GM18858 (cell line): Measurements from ENCODE around the gene KRTAP5-4.
A peak's percentile ranks its signal among the peaks of the same experiment; 100 is the strongest.
"Not testable (repeated sequence)": the region's sequence is repeated elsewhere in the genome, so short reads cannot be mapped to it uniquely, and the experiment has no call there.

ENCODE experiments used
- ATAC-seq: cut with Tn5 transposase; IDR thresholded peaks from one replicate; pipeline ENCODE4 v1.9.1; 2021; ENCODE audit not compliant: unreplicated experiment

Gene KRTAP5-4

DNA sequence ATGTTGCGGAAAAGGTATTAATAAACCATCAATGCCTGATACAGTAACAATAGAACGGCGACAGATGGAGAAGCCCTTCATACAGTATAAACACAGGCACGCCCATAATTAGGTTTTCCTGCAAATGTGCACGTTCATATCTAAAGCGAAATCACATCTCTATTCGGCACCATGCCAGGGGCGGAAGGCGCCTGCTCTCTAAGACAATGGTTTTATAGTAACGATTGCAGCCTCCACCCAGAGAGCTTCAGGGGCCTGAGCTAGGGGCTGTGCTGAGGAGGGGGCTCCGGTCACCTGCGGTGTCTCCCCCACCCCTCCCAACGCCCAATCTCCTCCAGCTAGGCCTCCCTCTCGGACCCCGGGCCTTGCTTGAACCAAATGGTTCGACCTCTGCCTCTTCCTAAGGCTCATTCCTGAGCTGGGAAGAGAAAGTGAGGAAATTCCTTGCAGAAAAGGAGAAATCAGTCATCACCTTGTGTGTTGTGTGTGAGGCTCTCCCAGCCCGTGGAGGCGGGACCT lies 17.2 kb upstream of the KRTAP5-4 start:
- no peak for ATAC-seq

DNA sequence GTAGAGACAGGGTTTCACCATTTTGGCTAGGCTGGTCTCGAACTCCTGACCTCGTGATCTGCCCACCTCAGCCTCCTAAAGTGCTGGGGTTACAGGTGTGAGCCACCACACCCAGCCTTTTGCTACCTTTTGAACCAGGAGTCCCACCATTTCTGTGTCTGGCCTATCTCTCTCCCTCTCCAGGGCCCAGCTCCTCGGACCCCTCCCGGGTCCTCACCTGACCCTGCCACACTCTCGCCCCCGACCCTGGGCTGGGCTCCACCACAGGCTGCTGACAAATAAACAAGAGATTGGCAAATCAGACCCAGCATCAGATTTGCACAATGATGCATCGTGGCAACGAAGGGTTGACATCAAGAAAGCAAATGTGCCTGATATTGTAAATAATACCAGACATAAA lies 16.4 kb upstream of the KRTAP5-4 start:
- ATAC-seq: no peak

DNA sequence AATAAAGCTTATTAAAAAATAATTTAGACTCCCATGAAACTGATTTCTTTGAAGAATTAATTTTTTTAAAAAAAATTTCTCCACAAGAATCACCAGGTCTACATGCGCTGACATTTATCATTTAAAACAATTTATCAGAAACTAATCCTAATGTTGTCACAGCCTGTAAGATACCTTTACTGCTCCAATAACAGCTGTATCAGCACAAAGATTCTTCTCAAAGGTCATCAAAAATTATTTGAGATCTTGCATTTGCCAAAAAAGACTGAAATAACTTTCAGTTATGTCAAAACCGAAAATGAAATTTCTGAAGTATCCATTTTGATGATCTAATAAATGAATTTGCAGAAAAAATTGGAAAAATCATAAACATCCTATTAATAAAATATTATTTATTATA lies 15.7 kb upstream of the KRTAP5-4 start:
- no peak for ATAC-seq

DNA sequence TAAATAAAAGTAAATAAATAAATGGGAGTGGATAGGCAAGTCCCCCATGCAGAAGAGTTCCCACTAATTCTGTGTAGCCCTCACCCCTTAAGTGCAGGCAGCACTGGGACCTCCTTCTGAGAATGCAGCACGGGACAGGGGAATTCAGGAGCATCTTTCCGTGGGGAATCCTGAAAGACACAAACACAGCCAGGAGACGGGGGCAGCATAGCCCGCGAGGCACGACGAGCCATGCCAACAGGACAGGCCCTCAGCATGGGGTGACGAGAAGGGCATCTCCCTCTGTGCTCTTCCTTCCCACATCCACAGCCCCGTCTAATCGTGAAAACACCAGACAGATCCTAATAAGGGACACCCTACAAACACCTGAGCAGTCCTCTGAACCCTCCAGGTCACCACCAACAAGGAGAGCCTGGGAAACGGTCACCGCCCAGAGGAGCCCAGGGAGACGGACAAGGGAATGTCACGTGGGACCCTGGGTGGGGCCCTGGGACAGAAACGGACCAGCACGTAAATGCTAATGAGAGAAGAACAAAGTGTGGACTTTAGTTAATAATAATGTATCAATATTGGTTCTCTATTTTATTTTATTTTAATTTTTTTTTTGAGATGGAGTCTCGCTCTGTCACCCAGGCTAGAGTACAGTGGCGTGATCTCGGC lies 14.5 kb upstream of the KRTAP5-4 start:
- ATAC-seq: no peak

DNA sequence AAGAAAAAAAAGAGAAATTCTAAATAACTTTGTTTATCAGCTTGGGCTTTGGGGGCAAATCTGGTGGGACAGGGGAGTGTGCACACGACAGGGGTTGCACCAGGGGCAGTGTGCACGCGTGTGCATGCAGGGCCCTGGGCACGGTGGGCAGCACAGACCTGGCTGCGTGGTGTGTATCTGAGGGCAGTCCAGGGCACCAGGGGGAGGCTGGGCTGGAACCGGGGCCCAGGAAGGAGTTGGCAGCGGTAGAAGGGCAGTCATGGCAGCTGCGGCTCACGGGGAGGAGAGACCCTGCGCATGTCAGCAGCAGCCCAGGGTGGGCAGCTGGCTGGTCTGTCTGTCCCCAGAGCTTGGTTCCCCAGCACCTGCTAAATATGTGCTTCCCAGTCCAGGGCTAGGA lies 11.9 kb upstream of the KRTAP5-4 start:
- no peak for ATAC-seq

DNA sequence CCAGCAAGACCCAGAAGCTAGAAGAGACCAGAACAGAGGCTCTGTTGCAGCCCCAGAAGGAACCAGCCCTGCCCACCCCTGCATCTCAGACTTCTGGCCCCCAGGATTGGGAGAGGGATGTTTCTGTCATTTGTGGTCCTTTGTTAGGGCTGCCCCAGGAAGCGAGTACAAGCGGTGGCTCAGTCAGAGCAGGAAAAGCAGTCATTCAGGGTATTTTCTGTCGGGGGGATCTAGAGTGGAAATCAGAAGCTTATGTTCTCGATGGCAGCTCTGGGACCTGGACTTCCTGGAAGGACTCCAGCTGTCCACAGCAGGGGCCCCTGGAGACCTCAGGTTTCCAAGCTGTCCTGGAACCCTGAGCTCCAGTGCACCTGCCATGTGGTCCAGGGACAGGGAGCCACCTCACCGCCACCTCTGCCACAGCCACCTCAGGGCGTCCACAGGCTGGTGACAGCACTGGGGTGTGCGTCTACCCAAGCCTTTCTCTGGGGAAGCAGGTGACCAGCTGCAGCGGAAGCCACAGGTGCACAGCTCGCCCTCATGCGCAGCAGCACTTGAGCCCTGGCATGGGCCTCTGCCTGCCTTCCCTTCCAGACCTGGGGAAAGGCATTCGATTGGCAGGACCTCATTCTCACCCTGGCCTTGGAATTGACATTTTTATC lies 10.2 kb upstream of the KRTAP5-4 start:
- no peak for ATAC-seq

DNA sequence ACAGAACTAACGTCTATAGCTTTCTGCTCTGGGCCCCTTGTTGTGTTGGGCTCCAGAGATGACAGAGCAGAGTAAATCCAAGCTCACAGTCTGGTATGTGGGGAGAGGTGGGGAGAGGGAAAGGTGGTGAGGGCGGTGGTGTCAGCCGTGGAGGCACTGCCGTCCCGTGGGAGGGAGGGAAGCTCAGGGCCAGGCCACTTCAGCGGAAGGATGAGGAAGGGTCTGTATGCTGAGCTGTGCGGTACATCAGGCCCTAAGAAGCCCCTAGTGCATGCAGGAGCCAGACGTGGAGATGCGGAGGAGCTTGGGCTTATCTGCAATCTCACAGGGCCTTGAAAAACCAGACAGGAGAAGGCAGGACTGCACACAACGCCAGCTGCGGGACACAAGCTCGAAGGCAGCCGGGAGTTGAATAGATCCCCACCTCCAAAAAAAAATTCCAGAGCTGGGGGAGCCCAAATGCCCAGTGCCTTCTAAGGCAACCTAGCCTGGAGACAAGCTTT lies 9.2 kb upstream of the KRTAP5-4 start:
- ATAC-seq: no peak

DNA sequence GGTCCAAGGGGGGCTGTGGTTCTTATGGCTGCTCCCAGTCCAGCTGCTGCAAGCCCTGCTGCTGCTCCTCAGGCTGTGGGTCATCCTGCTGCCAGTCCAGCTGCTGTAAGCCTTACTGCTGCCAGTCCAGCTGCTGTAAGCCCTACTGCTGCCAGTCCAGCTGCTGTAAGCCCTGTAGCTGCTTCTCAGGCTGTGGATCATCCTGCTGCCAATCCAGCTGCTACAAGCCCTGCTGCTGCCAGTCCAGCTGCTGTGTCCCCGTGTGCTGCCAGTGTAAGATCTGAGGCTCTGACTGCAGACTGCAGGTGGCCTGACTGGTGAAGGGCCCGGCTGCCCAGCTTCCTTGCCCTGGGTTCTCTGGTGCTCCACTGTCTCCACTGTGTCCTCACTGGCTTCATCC lies 8.3 kb upstream of the KRTAP5-4 start:
- no peak for ATAC-seq

DNA sequence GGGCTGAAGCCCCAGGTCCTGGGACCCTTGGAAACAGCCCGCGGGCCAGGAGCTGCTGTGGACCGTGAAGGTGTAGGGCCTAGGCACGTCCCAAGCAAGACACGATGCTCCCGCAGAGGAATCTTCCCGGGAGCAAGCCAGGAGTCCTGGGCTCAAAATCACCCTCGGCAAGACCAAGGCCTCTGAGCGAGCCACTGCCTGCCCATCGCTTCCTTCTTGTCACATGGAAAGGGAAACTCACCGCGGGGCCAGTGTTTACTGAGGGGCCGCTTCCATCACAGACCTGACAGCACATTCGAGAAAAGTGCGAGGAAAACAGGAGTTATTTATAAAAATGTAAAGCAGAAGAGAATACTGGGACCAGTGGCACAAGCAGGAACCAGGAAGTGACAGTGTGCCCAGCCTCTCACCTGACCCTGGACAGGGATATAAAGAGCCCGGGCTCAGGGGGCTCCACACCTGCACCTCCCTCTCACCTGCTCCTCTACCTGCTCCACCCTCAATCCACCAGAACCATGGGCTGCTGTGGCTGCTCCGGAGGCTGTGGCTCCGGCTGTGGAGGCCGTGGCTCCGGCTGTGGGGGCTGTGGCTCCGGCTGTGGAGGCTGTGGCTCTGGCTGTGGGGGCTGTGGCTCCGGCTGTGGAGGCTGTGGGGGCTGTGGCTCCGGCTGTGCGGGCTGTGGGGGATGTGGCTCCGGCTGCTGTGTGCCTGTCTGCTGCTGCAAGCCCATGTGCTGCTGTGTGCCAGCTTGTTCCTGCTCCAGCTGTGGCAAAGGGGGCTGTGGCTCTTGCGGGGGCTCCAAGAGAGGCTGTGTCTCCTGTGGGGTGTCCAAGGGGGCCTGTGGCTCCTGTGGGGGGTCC lies 7.6 kb upstream of the KRTAP5-4 start, which contains the start of gene KRTAP5-5:
Gene KRTAP5-5 (plus strand): TSS at position 450 of the 860 bp plus-strand sequence. CDS start 66 bp downstream, at position 516.
- no peak for ATAC-seq

DNA sequence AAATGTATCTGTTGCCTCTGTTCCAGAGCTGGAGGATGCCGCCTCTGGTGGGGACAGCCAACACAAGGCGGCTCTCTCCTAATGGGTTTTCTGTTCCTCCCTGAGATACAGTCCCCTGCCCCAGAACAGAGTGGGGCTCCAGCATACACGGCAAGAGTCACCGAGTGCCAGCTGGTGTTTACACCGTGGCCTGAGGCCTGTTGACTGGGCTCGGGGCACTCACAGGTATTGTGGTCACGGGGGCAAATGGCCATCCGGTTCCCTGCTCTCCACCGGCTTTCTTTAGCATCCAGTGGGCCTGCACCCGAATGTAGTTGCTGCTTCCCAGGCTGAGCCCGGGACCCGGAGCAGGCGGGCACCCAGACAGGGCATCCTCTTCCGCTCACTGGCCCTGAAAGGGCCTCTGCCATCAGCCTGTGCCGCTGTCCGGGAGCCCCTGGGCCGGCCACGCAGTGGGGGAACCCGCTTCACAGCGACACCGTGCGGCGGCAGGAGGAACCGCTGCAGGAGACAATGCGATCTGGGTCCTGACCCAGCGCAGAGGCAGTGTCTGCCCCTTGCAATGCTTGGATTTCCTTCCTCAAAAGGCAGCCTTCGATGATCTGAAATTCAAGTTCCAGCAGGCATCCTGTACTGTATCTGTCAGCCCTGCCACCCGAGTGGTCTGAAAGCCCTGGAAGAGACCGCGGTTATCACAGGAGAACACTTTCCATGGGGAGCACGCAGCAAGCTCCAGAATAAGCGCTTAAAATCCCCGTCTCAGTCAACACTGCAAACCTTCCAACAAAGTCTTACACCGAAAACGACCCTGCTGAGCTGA lies 6.8 kb upstream of the KRTAP5-4 start:
- no peak for ATAC-seq

DNA sequence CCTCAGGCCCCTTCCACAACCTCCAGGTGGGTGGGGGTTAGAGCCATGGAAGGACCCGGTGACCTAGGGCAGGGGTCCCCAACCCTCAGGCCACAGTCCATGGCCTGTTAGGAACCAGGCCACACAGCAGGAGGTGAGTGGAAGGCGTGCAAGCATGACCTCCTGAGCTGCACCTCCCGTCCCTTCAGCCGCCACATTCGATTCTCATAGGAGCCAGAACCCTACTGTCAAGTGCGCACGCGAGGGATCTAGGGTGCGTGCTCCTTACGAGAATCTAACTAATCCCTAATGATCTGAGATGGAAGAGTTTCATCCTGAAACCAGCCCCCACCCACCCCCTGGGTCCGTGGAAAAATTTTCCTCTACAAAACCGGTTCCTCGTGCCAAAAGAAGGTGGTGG lies 3.6 kb upstream of the KRTAP5-4 start:
- ATAC-seq: no peak

DNA sequence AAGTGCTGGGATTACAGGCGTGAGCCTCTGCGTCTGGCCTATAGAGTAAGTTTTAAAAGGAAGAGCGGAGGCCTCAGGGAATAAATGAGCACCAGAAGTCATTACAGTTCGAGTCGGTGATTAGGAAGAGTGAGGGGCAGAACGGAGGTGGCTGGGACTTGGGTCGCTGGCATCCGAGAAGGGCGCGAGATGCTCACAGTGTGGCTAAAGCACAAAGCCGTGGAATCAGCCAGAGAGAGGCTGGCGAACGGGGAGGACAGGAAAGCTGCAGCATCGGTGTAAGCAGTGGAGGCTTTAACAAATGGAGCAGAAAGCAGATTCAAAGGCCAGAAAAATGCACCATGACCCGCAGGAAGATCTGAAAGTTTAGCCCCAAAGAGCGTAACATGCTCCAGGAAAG lies 2.7 kb upstream of the KRTAP5-4 start:
- no peak for ATAC-seq

DNA sequence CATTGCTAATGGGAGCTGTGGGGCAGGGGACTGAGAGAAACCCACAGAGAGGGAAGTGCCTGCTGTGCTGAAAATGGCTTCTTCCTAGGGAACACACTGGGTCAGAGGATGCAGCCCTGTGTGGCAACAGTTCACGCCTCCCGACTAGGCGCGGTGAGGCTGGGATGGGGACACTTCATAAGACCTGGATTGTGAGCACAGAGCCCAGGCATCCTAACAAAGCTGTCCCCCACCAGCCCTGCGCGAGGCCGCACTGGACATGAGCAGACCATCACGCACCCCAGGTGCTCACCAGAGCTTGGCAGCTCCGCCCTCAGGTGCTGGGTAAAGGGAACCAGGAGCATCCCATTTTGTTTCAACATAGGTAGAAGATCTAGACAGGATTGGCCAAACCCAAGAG lies 1.8 kb upstream of the KRTAP5-4 start:
- ATAC-seq: no peak

DNA sequence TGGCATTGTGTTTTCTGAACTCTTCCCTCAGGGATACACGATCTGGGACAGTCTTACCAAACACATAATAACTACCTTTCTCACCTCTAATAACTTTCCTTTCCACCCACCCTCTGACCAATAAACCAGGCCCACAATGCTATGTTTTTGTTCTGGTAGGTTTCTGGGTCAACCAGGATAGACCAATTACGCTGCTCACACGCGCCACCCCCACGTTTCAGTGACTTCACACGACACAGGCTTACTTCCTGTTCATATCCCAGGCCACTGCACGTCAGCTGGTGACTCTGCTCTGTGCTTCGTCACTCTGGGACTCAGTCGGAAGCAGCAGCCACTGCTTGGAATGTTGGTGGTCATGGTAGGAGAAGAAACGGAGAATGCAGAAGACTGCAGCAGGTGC lies 2.5 kb downstream of the KRTAP5-4 start:
- no peak for ATAC-seq

DNA sequence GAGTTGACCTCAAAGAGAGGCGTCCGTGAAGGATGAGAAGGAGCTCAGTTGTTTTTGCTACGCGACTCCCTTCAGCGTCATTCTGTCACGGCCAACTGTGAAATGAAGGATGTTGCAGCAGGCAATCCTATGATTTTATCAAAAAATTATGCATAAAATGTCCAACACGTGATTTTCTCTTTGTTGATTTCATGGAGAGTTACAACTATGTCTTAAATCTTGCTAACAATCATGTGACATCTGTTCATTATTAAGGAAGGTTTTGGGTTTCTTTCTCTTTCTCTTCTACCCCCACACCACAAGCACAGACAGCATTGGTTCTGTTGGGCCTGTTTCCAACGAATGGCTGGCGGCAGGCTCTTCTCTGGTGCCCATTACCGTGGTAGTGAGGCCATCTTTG lies 3.7 kb downstream of the KRTAP5-4 start:
- no peak for ATAC-seq

DNA sequence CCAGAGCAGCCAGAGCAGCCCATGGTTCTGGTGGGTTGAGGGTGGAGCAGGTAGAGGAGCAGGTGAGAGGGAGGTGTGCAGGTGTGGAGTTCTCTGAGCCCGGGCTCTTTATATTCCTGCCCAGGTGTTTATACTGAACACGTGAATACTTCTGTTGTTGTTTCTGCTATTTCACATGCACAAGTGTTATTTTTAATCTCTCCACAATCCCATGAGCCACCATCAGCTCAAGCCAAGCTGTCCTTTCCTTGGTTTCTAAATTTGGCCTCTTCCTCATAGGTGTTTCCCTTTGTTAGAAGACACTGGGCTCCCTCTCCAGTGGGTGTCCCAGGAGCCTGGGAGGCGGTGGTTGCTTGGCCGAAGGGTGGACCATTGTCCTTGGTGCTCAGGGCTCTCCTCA lies 13.6 kb downstream of the KRTAP5-4 start, which contains the start of gene KRTAP5-3:
Gene KRTAP5-3 (minus strand): TSS at position 101 of the 400 bp plus-strand sequence. CDS start 78 bp downstream, at position 23.
- no peak for ATAC-seq

DNA sequence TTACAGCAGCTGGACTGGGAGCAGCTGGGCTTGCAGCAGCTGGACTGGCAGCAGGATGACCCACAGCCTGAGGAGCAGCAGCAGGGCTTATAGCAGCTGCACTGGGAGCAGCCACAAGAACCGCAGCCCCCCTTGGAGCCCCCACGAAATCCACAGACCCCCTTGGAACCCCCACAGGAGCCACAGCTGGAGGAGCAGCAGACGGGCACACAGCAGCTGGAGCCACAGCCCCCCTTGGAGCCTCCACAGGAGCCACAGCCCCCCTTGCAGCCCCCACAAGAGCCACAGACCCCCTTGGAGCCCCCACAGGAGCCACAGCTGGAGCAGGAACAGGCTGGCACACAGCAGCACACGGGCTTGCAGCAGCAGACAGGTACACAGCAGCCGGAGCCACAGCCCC lies 14.0 kb downstream of the KRTAP5-4 start:
- not testable (repeated sequence) for ATAC-seq

DNA sequence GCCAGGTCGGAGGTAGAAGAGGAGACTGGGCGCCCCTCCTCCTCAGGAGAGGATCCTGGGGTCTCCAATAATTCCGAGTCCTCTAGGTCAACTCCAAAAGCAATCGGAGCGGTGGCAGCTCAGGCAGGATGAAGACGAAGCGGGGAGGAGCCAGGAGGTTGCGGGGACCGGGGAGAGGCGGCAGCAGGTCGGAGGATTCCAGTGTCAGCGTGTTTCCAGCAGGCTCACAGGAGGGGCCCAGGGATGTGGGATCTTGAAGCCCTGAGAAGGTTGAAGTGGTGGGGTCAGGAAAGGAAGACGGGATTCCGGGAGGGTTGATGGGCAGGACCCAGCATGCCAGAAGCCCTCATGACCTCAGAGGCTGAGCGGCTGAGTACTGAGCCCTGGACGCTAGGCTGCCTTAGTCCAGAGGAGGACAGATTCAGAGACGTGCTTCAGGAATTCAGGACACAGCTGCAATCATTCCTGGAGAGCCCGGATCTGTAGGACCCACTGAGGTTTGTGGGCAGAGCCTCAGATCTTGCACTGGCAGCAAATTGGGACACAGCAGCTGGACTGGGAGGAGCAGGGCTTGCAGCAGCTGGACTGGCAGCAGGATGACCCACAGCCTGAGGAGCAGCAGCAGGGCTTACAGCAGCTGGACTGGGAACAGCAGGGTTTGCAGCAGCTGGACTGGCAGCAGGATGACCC lies 14.6 kb downstream of the KRTAP5-4 start:
- ATAC-seq: not testable (repeated sequence)

DNA sequence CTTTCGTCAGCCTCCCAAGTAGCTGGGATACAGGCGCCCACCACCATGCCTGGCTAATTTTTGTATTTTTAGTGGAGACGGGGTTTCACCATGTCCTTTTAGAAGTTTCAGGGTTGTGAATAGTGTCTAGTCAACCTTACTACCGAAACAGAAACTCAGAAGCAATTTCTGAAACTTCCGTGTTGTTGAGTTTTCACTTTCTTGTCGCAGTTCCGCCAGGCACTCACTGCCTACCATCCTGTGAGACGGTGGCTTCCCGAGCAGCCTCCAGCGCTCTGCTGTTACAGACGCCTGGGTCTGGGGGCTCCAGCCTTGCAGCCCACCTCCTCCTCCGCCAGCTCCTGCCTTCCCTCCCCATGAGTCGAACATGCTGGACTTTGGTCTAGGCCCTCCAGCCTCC lies 16.0 kb downstream of the KRTAP5-4 start:
- ATAC-seq: peak; percentile 71

DNA sequence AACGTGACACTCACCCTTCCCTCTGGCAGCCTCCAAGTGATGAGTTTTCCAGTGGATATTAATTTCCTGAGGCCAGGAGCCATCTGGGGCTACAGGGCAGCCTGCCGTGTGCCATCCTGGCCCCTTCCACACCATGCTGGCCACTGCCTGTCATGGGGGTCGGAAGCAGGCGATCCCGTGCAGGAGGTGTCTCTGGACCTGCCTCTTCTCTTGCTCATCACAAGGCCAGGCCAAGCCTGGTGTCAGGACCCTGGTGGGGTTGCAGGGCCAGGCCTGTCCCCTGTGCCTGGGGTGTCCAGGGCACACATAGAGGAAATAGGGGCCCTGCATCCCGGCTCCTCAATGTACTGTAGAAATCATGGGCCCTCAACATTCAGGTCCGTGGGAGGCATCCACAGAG lies 17.2 kb downstream of the KRTAP5-4 start:
- no peak for ATAC-seq
